DOHH2 (cell line): Measurements from ENCODE around the gene DIP2C.
"Not testable (repeated sequence)": the region's sequence is repeated elsewhere in the genome, so short reads cannot be mapped to it uniquely, and the experiment has no call there.

Source experiments
- H3F3A ChIP-seq: fragments of 200-600 bp; sonication (generic), shearing (Covaris generic); 2 replicates; pipeline ENCODE4 v1.6.0; 2016; ENCODE audit warnings: antibody characterized with exemption, mild to moderate bottlenecking; ENCODE audit not compliant: control insufficient read depth, insufficient read depth
- H3K27ac ChIP-seq: fragments of 200-600 bp; sonication (generic); 2 replicates; pipeline ENCODE4 v1.5.1; 2014; ENCODE audit warnings: low read depth, mild to moderate bottlenecking, low read length, moderate library complexity
- H3K27me3 ChIP-seq: fragments of 200-600 bp; sonication (generic); 2 replicates; pipeline ENCODE4 v1.6.1; 2014; ENCODE audit warnings: mild to moderate bottlenecking, low read length, mixed read lengths; ENCODE audit not compliant: control insufficient read depth
- H3K36me3 ChIP-seq: fragments of 200-600 bp; sonication (generic); 2 replicates; pipeline ENCODE4 v1.6.1; 2014; ENCODE audit warnings: mild to moderate bottlenecking, low read length, moderate library complexity, mixed read lengths; ENCODE audit not compliant: control insufficient read depth
- H3K4me1 ChIP-seq: fragments of 200-600 bp; sonication (generic); 2 replicates; pipeline ENCODE4 v1.6.1; 2014; ENCODE audit warnings: mild to moderate bottlenecking, low read length, mixed read lengths; ENCODE audit not compliant: control insufficient read depth
- H3K4me2 ChIP-seq: fragments of 200-600 bp; sonication (generic); 2 replicates; pipeline ENCODE4 v1.6.0; 2014; ENCODE audit warnings: mild to moderate bottlenecking, low read length, moderate library complexity
- H3K4me3 ChIP-seq: fragments of 200-600 bp; sonication (generic); 2 replicates; pipeline ENCODE4 v1.5.1; 2014; ENCODE audit warnings: mild to moderate bottlenecking, low read length, mixed read lengths
- H3K79me2 ChIP-seq: fragments of 200-600 bp; sonication (generic); 2 replicates; pipeline ENCODE4 v1.6.1; 2014; ENCODE audit warnings: mild to moderate bottlenecking, low read length, mixed read lengths; ENCODE audit not compliant: control insufficient read depth
- H3K9me2 ChIP-seq: fragments of 200-600 bp; sonication (generic); replicated peaks from 2 replicates; pipeline ENCODE4 v1.6.1; 2014; ENCODE audit warnings: mild to moderate bottlenecking, low read length, mixed read lengths; ENCODE audit not compliant: control insufficient read depth
- H3K9me3 ChIP-seq: fragments of 200-600 bp; sonication (generic); 2 replicates; pipeline ENCODE4 v1.6.1; 2014; ENCODE audit warnings: antibody characterized with exemption, low read length, mixed read lengths; ENCODE audit not compliant: control insufficient read depth, insufficient read depth
- H4K20me1 ChIP-seq: fragments of 200-600 bp; sonication (generic); 2 replicates; pipeline ENCODE4 v1.6.0; 2014; ENCODE audit warnings: low read depth, mild to moderate bottlenecking, antibody characterized with exemption, low read length, moderate library complexity; ENCODE audit not compliant: control insufficient read depth, insufficient read depth
- EZH2phosphoT487 ChIP-seq: fragments of 200-600 bp; sonication (generic); IDR thresholded peaks from 2 replicates; pipeline ENCODE4 v1.6.1; 2017; ENCODE audit warnings: borderline replicate concordance, mild to moderate bottlenecking, antibody characterized with exemption, low read length, moderate library complexity, mixed read lengths
- TF ChIP-seq, protein P1 (sequence below): fragments of 200-600 bp; sonication (generic); IDR thresholded peaks from one replicate; pipeline ENCODE4 v1.5.1; 2014; ENCODE audit warnings: antibody characterized with exemption, mild to moderate bottlenecking, low read depth, low read length; ENCODE audit not compliant: poor library complexity, severe bottlenecking

DIP2C gene

DNA sequence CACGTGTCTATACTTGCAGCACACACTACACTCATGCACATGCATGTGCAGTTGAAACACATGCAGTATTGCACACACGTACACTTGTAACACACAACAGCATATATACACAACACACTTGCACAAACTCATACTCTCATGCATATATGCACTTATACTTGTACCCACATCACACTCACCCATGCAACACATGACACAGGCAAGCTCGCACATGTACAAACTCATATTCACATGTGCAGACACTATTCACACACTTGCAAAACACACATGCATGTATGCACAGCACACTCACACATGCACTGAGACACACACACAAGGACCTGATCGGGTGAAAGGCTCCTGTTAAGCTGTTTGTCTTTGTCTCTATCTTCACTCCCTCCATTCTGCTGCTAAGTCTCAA lies 384.4 kb downstream of the DIP2C start:
- H3K4me1 ChIP-seq, result peaks cover 76% of the 10 kb centered on the region
- H3K4me2 ChIP-seq, result peak overlapping the region; percentile 99
- peaks cover 82% of the 10 kb centered on the region for H3K36me3 ChIP-seq
- no peak for TF ChIP-seq EZH2phosphoT487
- TF ChIP-seq, protein P1, sequence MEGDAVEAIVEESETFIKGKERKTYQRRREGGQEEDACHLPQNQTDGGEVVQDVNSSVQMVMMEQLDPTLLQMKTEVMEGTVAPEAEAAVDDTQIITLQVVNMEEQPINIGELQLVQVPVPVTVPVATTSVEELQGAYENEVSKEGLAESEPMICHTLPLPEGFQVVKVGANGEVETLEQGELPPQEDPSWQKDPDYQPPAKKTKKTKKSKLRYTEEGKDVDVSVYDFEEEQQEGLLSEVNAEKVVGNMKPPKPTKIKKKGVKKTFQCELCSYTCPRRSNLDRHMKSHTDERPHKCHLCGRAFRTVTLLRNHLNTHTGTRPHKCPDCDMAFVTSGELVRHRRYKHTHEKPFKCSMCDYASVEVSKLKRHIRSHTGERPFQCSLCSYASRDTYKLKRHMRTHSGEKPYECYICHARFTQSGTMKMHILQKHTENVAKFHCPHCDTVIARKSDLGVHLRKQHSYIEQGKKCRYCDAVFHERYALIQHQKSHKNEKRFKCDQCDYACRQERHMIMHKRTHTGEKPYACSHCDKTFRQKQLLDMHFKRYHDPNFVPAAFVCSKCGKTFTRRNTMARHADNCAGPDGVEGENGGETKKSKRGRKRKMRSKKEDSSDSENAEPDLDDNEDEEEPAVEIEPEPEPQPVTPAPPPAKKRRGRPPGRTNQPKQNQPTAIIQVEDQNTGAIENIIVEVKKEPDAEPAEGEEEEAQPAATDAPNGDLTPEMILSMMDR, result no peak
- H3K27ac ChIP-seq, result peak overlapping the region; percentile 64
- no peaks in the 10 kb centered on the region for H3K9me2 ChIP-seq
- no peaks in the 10 kb centered on the region for H4K20me1 ChIP-seq
- no peaks in the 10 kb centered on the region for H3K27me3 ChIP-seq
- no peaks in the 10 kb centered on the region for H3K9me3 ChIP-seq
- peaks cover 13% of the 10 kb centered on the region for H3F3A ChIP-seq
- H3K79me2 ChIP-seq, result peaks cover 49% of the 10 kb centered on the region
- H3K4me3 ChIP-seq, result no peak overlapping the region

DNA sequence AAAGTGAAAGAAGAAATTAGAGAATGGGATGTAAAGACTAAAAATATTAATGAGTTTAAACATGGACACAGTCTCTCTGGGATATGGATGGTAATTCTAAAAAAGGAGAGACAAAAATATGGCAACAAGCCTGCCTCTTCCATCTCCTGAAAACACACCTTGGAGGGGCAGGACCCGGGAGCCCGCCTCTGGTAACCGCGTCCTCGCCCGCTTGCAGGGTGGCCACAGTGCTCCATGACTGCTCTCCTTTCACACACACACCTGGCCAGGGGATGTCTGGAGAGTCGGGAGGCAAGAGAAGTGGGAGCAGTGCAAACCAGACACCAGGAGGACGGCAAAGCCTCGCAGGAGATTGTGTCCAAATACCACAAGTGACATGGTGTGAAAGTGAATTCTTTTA lies 387.9 kb downstream of the DIP2C start:
- Histone ChIP-seq H3K27ac (no peak overlapping the region), H3K36me3 (peaks cover 72% of the 10 kb centered on the region), H3K4me1 (peaks cover 71% of the 10 kb centered on the region), H4K20me1 (no peaks in the 10 kb centered on the region), H3K4me3 (no peak overlapping the region), H3K27me3 (no peaks in the 10 kb centered on the region), H3F3A (peaks cover 13% of the 10 kb centered on the region), H3K9me2 (no peaks in the 10 kb centered on the region), H3K9me3 (no peaks in the 10 kb centered on the region), H3K4me2 (no peak overlapping the region), H3K79me2 (peaks cover 55% of the 10 kb centered on the region)
- TF ChIP-seq EZH2phosphoT487, result no peak
- TF ChIP-seq, protein P1, result no peak

DNA sequence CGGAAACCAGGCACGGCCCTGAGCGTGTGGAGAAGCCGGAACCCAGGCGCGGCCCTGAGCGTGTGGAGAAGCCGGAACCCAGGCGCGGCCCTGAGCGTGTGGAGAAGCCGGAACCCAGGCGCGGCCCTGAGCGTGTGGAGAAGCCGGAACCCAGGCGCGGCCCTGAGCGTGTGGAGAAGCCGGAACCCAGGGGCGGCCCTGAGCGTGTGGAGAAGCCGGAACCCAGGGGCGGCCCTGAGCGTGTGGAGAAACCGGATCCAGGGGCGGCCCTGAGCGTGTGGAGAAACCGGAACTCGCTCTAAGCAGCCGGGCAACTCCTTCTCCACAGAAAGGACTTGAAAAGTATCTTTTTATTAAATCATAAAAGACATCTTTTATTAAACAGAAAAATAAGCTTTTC lies 388.9 kb downstream of the DIP2C start:
- not testable (repeated sequence) for H3K27me3 ChIP-seq, H3F3A ChIP-seq, H3K9me2 ChIP-seq, H3K9me3 ChIP-seq, H3K27ac ChIP-seq, H4K20me1 ChIP-seq
- H3K4me1 ChIP-seq, result peaks cover 68% of the 10 kb centered on the region
- peaks cover 49% of the 10 kb centered on the region for H3K79me2 ChIP-seq
- peak overlapping the region; percentile 59 for H3K4me2 ChIP-seq
- peaks cover 65% of the 10 kb centered on the region for H3K36me3 ChIP-seq
- peak overlapping the region; percentile 55; the same call in 1 of the 2 replicates for H3K4me3 ChIP-seq

DNA sequence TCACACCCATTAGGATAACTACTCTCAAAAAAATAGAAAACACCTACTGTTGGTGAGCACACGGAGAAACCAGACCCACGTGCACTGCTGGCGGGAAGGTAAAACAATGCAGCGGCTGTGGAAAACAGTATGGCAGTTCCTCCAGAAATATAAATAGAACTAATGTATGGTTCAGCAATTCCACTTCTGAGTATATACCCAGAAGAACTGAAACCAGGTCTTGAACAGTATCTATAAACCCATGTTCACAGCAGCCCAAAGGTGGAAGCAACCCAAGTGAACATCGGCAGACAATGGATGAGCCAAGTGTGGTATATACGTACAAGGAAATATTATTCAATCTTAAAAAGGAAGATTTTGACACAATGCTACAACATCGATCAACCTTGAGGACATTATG lies 389.5 kb downstream of the DIP2C start:
- TF ChIP-seq EZH2phosphoT487, result no peak
- TF ChIP-seq, protein P1, result no peak
- peaks cover 68% of the 10 kb centered on the region for H3K4me1 ChIP-seq
- peak overlapping the region; percentile 55 for H3K4me3 ChIP-seq
- H3K27me3 ChIP-seq, result no peaks in the 10 kb centered on the region
- no peaks in the 10 kb centered on the region for H4K20me1 ChIP-seq
- H3K27ac ChIP-seq, result peak overlapping the region; percentile 29; the same call in 1 of the 2 replicates
- H3K9me3 ChIP-seq, result no peaks in the 10 kb centered on the region
- peaks cover 59% of the 10 kb centered on the region for H3K36me3 ChIP-seq
- peaks cover 45% of the 10 kb centered on the region for H3K79me2 ChIP-seq
- H3F3A ChIP-seq, result peaks cover 6% of the 10 kb centered on the region; the same call in 1 of the 2 replicates
- no peaks in the 10 kb centered on the region for H3K9me2 ChIP-seq
- H3K4me2 ChIP-seq, result peak overlapping the region; percentile 59
